ENCODE results near the gene GGACT.

- TF ChIP-seq CTCF (IDR thresholded peaks at IDR 0.05) (no peak), POLR2AphosphoS5 (IDR thresholded peaks at IDR 0.05; ENCODE audit: insufficient read depth in 1 of 2, low read depth in 1 of 2) (no peak), POLR2A (IDR thresholded peaks at IDR 0.05) (no peak)
Measured at GRCh38 chr13:100483841-100484381, 104.7 kb downstream of the GGACT start.

Measured in vagina (tissue), 2 donors.